Naive thymus-derived CD8-positive, alpha-beta T cell (primary cell): ENCODE data around the gene CXCR5. TPM values are rescaled to one million over a fixed set of nuclear protein-coding genes. Genes with fewer than 3 reads are reported as not detected.
A peak's percentile ranks its signal among the peaks of the same experiment; 100 is the strongest.

Experiments used
- ATAC-seq, 2 donors: fragments of 150-1000 bp; cut with Tn5 transposase in 1 of 2; sonication (Bioruptor Pico), chemical (Tn5 transposase) in 1 of 2; 1 replicate in 1 of 2; 2 replicates in 1 of 2; pipeline ENCODE4 v1.10.0; 2021; ENCODE audit warnings: mild to moderate bottlenecking in 2 of 2, moderate library complexity in 2 of 2
- POLR2A ChIA-PET: fragments of 350-600 bp; sonication (Branson Sonifier 250); formaldehyde crosslinking; loops from one replicate; lab custom pipeline; 2021; ENCODE audit warnings: antibody characterized with exemption; lab: Charles Lee
- DNase-seq, 10 donors: peaks; one replicate each; pipeline versions ENCODE4 v3.0.0 to v3.0.0-alpha.2; 2020 to 2022
- H3K27ac Mint-ChIP-seq, 10 donors: one replicate each; pipeline ENCODE4 v1.8.0; 2020 to 2022; ENCODE audit warnings: mild to moderate bottlenecking in 10 of 10, mixed read lengths in 10 of 10, moderate library complexity in 4 of 10, inconsistent platforms in 1 of 10
- H3K27me3 Mint-ChIP-seq, 5 donors: one replicate each; pipeline ENCODE4 v1.8.0; 2021 to 2022; ENCODE audit warnings: mixed read lengths in 5 of 5
- H3K36me3 Mint-ChIP-seq, 3 donors: one replicate each; pipeline ENCODE4 v1.8.0; 2020 to 2022; ENCODE audit warnings: mixed read lengths in 3 of 3, mild to moderate bottlenecking in 2 of 3, inconsistent platforms in 1 of 3
- H3K4me1 Mint-ChIP-seq, 4 donors: one replicate each; pipeline ENCODE4 v1.8.0; 2021 to 2022; ENCODE audit warnings: mixed read lengths in 4 of 4
- H3K4me3 Mint-ChIP-seq, 10 donors: one replicate each; pipeline ENCODE4 v1.8.0; 2020 to 2022; ENCODE audit warnings: mild to moderate bottlenecking in 10 of 10, mixed read lengths in 10 of 10, moderate library complexity in 6 of 10, inconsistent platforms in 1 of 10
- H3K9me3 Mint-ChIP-seq, 9 donors: one replicate each; pipeline ENCODE4 v1.8.0; 2020 to 2022; ENCODE audit warnings: mixed read lengths in 9 of 9, mild to moderate bottlenecking in 3 of 9, inconsistent platforms in 1 of 9, moderate library complexity in 1 of 9
- polyA plus RNA-seq, 3 donors: library from polyadenylated mRNA; unstranded; fragments of 300-500 nt; fragmentation: Illumina TruSeq; gene quantifications; one replicate each; pipeline ENCODE4 v1.2.3, GENCODE V29; 2021
- total RNA-seq, 8 experiments: library from RNA in 2 of 8; stranded (reverse) in 2 of 8; gene quantifications; one replicate each; pipeline ENCODE4 v1.2.3 and lab custom pipeline; 2021 to 2026

CXCR5 gene
- total and polyA plus RNA-seq, 5 experiments from 2014 or later = 0.17 to 3.5 (median 0.63) TPM

DNA sequence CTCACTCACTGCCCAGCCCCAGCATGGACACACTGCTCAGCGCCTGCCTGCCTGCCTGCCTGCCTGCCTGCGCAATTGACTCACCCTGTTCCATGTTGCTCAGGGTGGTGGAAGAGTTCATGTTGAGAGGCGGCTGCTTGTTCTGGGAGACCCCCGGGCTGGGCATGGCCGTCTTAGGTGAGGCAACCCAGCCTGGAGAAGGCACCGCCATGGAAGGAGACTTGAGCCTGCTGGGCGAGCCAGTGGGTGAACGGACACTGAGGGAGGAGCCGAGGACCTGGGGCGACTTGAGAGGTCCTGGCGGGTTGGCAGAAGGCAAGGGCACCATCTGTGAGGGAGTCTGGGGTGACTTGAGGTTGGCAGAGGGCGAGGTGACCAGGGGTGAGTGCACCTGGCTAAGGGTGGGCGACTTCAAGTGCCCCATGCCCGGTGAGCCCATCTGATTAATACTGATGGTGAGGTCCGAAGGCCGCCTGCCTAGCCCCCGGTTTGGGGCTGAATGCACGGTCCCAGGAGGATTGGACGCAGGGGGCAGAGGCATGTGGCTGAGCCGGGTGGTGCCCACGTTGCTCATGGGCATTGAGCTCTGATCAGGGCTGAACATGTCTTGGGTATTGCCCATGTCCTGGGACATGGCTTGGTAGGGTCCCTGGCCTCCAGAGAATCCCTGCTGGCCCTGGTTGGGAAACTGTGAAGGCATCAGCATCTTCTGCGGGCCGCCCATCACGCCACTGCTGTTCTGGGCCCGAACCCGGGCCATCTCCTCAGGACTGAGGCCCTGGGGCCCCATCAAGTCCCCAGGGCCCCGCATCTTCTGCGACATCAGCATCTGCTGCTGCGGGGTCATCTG lies 17.1 kb downstream of the CXCR5 start:
- POLR2A ChIA-PET = interaction anchor here (0.6 to 4.4 kb wide), 6 partner anchors 8 to 32 kb away, joined by 3 to 24 read pairs (median 4); no protein-coding TSS in a partner anchor
- Mint-ChIP-seq H3K27me3 (no peaks in the 10 kb centered on the region), H3K9me3 (peaks cover 0 to 2% (median 0%) of the 10 kb centered on the region in 9 donors), H3K4me3 (peak overlapping the region in 1 of 10 donors; percentile 58), H3K4me1 (peaks cover 20 to 66% (median 42%) of the 10 kb centered on the region in 4 donors), H3K27ac (peak overlapping the region; percentile 48 to 93 (median 82)), H3K36me3 (peaks cover 0 to 78% (median 7%) of the 10 kb centered on the region in 3 donors)
- ATAC-seq (no peak), DNase-seq (no peak)

DNA sequence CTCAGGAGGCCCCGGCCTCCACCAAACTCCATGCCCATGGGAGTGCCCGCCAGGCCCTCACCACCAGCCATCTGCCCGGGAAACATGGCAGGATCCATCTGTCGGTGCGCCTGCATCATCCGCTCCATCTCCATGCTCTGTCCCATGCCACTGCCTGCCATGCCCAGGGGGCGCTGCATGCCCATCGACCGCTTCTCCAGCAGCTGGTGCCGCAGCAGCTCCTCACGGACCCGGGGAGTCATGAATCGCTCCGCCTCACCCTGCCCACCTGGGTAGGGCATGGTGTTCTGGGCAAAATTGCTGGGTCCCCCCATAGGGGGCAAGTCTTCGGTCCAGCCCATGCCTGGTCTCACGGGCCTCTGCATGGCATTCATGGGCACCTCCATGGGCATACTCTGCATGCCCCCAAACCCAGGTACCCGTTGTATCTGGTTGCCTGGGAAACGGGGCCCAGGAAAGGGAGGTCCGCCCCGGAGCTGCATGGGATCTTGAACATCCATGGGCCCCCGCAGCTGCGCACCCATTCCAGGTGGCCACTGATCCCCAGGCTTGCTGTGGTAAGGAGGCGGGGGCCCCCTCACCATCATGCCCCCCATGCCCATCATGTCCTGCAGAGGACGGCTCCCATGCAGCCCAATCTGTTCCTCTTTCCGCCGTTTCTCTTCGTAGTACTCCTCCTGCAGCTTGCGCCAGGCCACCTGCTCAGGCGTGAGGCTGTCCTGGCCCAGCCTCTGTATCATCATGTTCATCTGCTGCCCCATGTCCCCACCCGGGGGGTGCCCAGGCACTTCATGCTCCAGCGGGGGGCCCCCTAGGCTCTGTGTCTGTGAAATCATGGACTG lies 18.0 kb downstream of the CXCR5 start:
- Mint-ChIP-seq H3K4me3 (no peak overlapping the region), H3K27ac (peak overlapping the region; percentile 41 to 92 (median 80)), H3K4me1 (peaks cover 21 to 66% (median 41%) of the 10 kb centered on the region in 4 donors), H3K27me3 (no peaks in the 10 kb centered on the region), H3K9me3 (peaks cover 0 to 2% (median 0%) of the 10 kb centered on the region in 9 donors), H3K36me3 (peaks cover 0 to 83% (median 10%) of the 10 kb centered on the region in 3 donors)
- DNase-seq = no peak
- POLR2A ChIA-PET = interaction anchor here (0.6 to 4.4 kb wide), 7 partner anchors 9 to 176 kb away, joined by 3 to 24 read pairs (median 4); no protein-coding TSS in a partner anchor
- ATAC-seq = no peak

DNA sequence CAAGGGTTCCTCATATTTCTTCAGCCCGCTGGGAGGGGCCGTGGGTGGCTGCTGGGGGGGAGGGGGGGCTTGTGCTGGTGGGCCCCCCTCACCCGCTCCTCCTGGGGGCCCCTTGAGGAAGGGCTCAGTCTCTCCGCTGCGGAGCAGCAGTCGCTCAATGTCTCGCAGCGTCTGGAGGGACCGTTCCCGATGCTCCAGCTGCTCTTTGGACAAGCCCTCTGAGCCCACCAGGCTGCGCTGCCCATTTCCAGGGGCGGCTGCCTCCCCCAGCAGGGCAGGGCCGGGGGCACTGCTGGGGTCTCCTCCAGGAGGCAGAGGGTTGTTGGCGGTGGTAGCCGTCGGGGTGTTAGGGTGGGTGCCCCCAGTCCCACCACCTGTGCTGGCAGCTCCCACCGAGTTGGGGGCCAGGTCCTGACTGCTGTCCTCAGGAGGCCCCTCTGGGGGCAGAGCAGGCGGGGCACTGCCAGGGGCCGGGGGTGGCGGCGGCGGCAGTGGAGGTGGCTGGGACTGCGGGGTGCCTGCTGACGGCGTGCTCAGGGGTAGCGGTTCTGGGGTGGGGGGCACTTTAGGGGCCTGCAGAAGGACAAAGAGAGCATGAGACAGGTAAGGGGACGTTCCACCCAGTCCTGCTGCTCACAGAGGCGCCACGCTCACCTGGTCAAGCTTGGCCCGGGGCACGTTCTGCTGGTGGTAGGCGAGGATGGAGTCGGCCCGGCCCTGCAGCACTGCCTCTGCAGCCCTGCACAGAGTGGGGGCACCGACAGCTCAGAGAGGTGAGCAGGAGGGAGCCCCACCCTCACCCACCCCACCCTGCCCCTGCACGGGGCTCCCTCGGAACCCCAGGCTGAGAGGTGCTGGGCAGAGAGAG lies 18.9 kb downstream of the CXCR5 start:
- Mint-ChIP-seq H3K27ac (peak overlapping the region in 6 of 10 donors; percentile 5 to 83 (median 76)), H3K9me3 (peaks cover 0 to 2% (median 0%) of the 10 kb centered on the region in 9 donors), H3K4me1 (peaks cover 24 to 66% (median 41%) of the 10 kb centered on the region in 4 donors), H3K27me3 (no peaks in the 10 kb centered on the region), H3K36me3 (peaks cover 0 to 85% (median 14%) of the 10 kb centered on the region in 3 donors), H3K4me3 (no peak overlapping the region)
- POLR2A ChIA-PET = interaction anchor here (0.6 to 4.4 kb wide), 6 partner anchors 24 to 213 kb away, joined by 3 to 24 read pairs (median 6); no protein-coding TSS in a partner anchor
- ATAC-seq = no peak
- DNase-seq = no peak

DNA sequence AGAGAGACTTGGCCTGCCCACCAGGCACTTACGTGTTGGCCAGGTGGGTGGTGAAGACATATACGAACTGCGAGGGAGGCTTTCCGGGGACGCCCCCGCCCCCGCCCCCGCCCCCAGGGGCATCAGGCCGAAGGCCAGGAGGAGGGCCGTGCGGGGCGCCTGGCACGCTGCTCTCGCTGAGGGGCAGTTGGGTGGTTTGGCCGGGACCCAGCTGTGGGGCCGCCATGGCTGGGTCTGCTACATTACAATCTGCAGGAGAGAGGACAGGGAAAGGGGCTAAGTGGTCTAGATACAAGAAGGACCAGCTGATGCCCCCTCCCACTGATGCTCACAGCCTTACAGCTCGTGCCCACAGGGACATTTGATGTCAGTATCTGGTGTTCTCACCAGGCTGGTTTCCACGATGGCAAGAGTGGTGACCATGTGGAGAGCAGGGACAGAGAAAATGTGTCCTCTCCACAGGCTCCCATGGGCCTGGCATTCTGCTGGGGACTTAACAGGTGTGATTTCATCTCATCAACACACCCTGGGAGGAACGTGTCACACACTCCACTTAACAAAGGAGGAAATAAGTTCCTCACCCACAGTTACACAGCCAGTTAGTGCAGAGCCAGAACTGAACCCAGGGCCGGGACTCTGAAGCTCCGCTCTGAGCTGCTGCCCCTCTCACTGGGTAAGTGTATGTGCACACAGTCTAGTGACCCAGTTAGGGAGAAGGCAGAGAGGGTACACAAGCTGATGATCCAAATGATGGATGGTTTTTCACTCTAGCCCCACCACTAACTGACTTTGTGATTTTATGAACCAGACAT lies 19.7 kb downstream of the CXCR5 start:
- POLR2A ChIA-PET = interaction anchor here (0.6 to 4.4 kb wide), 6 partner anchors 25 to 214 kb away, joined by 3 to 24 read pairs (median 6); no protein-coding TSS in a partner anchor

DNA sequence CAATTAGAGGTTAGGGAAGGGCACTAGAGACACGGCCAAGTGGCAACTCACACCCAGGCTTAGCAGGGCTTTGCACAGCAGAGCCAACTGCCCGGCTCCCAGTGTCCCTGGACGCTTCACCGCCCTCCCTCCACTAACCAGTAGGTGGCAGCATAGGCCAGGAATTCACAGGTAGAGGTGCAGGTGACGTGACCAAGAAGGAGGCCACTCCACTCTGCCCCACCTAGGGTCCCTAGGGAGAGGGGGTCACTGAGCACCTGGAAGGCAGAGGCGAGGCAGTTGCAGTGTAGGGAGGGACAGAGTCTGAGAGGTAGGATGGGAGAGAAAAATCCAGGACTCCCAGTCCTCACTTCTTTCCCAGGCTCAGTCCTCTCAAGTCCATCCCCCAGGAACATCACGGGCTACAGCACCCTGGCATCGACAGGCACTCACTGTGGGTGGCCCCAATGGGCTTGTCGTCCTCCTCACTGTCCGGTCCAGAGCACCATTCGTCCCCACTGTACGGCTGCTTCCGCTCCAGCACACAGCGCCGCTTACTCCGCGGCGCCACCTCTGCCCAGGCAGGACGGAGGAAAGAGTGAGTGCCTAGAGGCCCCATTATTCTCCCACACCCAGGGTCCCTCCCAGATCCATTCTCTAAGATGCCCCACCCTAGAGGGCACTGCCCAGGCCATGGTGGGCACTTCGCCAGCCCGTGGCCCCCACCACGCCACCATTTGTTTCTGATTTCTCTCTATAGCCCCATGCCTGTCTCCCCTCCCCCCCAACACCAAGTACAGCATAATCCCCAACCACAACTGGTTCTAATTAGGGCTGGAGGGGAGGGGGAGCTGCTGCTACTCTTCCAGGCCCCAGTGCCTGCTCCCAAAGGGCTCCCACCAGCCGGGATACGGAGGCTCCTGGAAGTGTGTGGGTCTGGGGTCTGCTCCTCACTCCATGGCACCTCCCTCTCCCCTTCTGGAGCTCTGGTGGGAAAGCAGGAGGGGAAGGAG lies 23.7 kb downstream of the CXCR5 start:
- Mint-ChIP-seq H3K27ac (peak overlapping the region; percentile 88 to 98 (median 96)), H3K4me1 (peaks cover 31 to 67% (median 53%) of the 10 kb centered on the region in 4 donors), H3K27me3 (no peaks in the 10 kb centered on the region), H3K4me3 (peak overlapping the region; percentile 42 to 94 (median 72)), H3K9me3 (no peaks in the 10 kb centered on the region), H3K36me3 (peaks cover 0 to 60% (median 10%) of the 10 kb centered on the region in 3 donors)
- POLR2A ChIA-PET = interaction anchor here (1.4 to 10.1 kb wide), 8 partner anchors 12 to 50 kb away, joined by 4 to 126 read pairs (median 8); partner anchors contain the start of gene UPK2
- ATAC-seq = peak; percentile 47 to 59
- peak; percentile 70 to 96 (median 86) for DNase-seq

More for the DNA sequence above, 19.7 kb downstream of the CXCR5 start:
- Mint-ChIP-seq H3K4me3 (no peak overlapping the region), H3K4me1 (peaks cover 28 to 69% (median 45%) of the 10 kb centered on the region in 4 donors), H3K27me3 (no peaks in the 10 kb centered on the region), H3K9me3 (peaks cover 0 to 2% (median 0%) of the 10 kb centered on the region in 9 donors), H3K27ac (peak overlapping the region in 7 of 10 donors; percentile 33 to 77 (median 48)), H3K36me3 (peaks cover 0 to 86% (median 13%) of the 10 kb centered on the region in 3 donors)
- ATAC-seq = no peak
- DNase-seq = no peak

DNA sequence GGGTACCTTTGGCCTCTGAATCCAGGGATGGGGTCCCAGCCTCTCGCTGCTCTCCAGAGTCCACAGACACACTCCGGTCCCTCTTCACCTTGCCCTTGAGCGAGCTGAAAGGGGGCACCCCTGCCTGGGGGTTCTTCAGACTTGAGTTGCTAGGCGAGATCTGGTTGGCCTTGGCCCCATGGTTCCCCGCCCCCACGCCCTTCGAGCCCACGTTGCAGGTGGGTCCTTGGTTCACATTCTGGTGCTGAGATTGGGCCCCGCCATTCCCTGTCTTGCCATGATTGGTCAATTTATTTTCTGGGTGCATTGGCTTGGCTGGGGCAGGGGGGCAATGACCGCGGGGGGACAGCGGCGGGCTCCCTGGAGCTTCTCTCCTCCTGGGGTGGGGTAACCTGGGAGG lies 24.6 kb downstream of the CXCR5 start:
- peak overlapping the region in 8 of 10 donors; percentile 18 to 94 (median 62) for H3K4me3 Mint-ChIP-seq
- no peak for DNase-seq
- peak overlapping the region; percentile 82 to 98 (median 96) for H3K27ac Mint-ChIP-seq
- POLR2A ChIA-PET = interaction anchor here (0.7 to 10.1 kb wide), 7 partner anchors 30 to 218 kb away, joined by 3 to 126 read pairs (median 8); partner anchors contain the start of gene UPK2
- no peak for ATAC-seq
- H3K4me1 Mint-ChIP-seq = peaks cover 34 to 74% (median 62%) of the 10 kb centered on the region in 4 donors
- H3K9me3 Mint-ChIP-seq = no peaks in the 10 kb centered on the region
- H3K27me3 Mint-ChIP-seq = no peaks in the 10 kb centered on the region
- peaks cover 0 to 54% (median 10%) of the 10 kb centered on the region in 3 donors for H3K36me3 Mint-ChIP-seq

DNA sequence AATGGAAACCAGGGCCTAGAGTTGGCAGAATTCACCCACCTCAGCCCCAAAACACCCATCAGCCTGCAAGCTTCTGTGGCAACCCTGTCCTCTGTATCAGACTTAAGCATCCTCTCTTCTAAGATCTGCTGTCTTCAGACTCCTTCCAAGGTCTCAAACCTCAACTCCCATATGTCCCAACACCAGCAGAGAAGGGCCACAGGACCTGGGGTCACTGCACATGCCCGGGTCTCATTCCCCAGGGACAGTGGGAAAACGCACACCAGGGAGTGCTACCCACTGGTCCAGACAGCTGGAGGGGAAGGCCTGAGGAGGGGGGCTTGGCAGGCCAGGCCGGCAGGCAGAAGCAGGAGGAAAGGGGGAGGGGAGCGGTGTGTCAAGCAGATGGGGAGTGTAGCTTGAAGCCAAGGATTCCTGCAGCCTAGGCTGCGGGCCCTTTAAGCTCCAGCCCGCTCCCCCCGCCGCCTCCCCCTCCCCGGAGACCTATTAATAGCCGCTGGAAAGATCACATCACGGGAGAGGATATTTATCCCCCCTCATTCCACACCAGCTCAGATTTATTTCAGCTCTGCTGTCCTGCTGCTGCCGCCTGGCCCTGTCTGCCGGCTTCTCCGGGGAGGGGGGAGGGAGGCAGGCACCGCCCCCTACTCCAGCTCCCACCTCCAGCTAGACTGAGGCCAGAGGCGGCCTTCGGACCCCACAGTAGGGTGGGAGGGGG lies 25.4 kb downstream of the CXCR5 start:
- H3K27ac Mint-ChIP-seq = peak overlapping the region; percentile 88 to 98 (median 96)
- H3K4me3 Mint-ChIP-seq = peak overlapping the region; percentile 56 to 94 (median 80)
- H3K36me3 Mint-ChIP-seq = peaks cover 0 to 46% (median 10%) of the 10 kb centered on the region in 3 donors
- peak in 3 of 10 donors; percentile 42 to 59 (median 50) for DNase-seq
- H3K4me1 Mint-ChIP-seq = peaks cover 34 to 71% (median 67%) of the 10 kb centered on the region in 4 donors
- no peaks in the 10 kb centered on the region for H3K9me3 Mint-ChIP-seq
- POLR2A ChIA-PET = interaction anchor here (0.6 to 10.1 kb wide), 9 partner anchors 31 to 228 kb away, joined by 3 to 126 read pairs (median 7); partner anchors contain the start of gene UPK2
- ATAC-seq = peak in 1 of 2 donors; percentile 16
- H3K27me3 Mint-ChIP-seq = no peaks in the 10 kb centered on the region

DNA sequence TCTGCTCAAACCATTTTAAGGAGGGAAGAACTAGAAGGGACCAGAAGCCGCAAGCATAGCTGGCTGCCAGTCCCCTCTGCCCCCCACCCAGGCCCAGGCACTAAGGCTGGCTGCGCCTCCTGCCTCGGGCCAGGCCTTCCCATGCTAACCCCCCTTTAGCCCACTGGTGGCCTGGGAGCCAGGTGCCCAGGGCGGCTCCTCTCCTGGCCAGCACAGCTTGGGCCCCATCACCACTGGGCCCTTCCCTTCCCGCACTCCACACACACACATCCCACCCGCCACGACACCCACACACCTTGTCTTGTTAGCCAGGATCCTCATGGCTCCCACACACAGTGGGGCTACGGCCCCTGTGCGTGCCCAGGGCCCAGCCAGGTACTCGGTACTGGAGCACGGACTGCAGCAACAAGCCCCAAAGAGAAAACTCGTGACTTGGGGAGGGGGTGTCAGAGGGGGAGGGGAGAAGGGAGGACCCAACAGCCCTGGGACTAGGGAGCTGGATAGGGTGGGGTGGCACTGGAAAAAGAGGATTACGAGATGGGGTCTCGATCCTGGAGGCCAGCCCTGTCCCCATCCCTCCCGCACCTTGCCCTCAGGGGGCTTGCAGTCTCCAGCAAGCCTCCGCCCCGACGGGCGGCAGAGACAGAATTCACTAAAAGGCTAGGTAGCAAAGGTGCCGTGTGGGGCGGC lies 26.1 kb downstream of the CXCR5 start:
- Mint-ChIP-seq H3K36me3 (peaks cover 0 to 44% (median 13%) of the 10 kb centered on the region in 3 donors), H3K4me3 (peak overlapping the region; percentile 46 to 94 (median 78))
- POLR2A ChIA-PET = interaction anchor here (0.6 to 10.1 kb wide), 8 partner anchors 32 to 220 kb away, joined by 4 to 126 read pairs (median 6); no protein-coding TSS in a partner anchor

More for the DNA sequence above, 26.1 kb downstream of the CXCR5 start:
- DNase-seq = peak in 1 of 10 donors; percentile 26
- Mint-ChIP-seq H3K9me3 (no peaks in the 10 kb centered on the region), H3K4me1 (peaks cover 38 to 74% (median 74%) of the 10 kb centered on the region in 4 donors), H3K27me3 (no peaks in the 10 kb centered on the region), H3K27ac (peak overlapping the region; percentile 88 to 98 (median 94))
- no peak for ATAC-seq
